Effector CD4-positive, alpha-beta T cell (primary cell): Measurements from ENCODE around the gene FADS6.
A peak's percentile ranks its signal among the peaks of the same experiment; 100 is the strongest.
"Not testable (repeated sequence)": the region's sequence is repeated elsewhere in the genome, so short reads cannot be mapped to it uniquely, and the experiment has no call there.

Source experiments
- DNase-seq: peaks from one replicate; pipeline ENCODE4 v3.0.0-alpha.2; 2020

FADS6 gene

GRCh38 chr17:74883241-74883745 lies 10.1 kb downstream of the FADS6 start:
- DNase-seq = no peak

GRCh38 chr17:74882517-74883240 lies 10.8 kb downstream of the FADS6 start:
- no peak for DNase-seq

GRCh38 chr17:74881073-74881472 lies 12.4 kb downstream of the FADS6 start:
- no peak for DNase-seq

- DNase-seq = no peak
These were observed 14.1 kb downstream of the FADS6 start for GRCh38 chr17:74879308-74879707.

GRCh38 chr17:74878658-74879057 lies 14.8 kb downstream of the FADS6 start:
- DNase-seq = no peak

- no peak for DNase-seq
These were observed 15.6 kb downstream of the FADS6 start for GRCh38 chr17:74877592-74878548.

GRCh38 chr17:74875977-74876593 lies 17.3 kb downstream of the FADS6 start:
- no peak for DNase-seq

GRCh38 chr17:74875155-74875976 lies 18.1 kb downstream of the FADS6 start:
- DNase-seq = no peak

- no peak for DNase-seq
These were observed 18.8 kb downstream of the FADS6 start for GRCh38 chr17:74874615-74875037.

- DNase-seq = no peak
These were observed 19.4 kb downstream of the FADS6 start for GRCh38 chr17:74873874-74874614.

GRCh38 chr17:74873037-74873873 lies 20.2 kb downstream of the FADS6 start:
- DNase-seq = peak; percentile 100

- DNase-seq = no peak
These were observed 21.0 kb downstream of the FADS6 start, which contains the start of gene FDXR for GRCh38 chr17:74872313-74873036. Gene FDXR (minus strand): TSS chr17:74872994. CDS start chr17:74872944, 50 bp downstream.

- no peak for DNase-seq
These were observed 21.9 kb downstream of the FADS6 start for GRCh38 chr17:74871356-74872076.

GRCh38 chr17:74870512-74870911 lies 22.9 kb downstream of the FADS6 start:
- no peak for DNase-seq

- DNase-seq = not testable (repeated sequence)
These were observed 23.4 kb downstream of the FADS6 start for GRCh38 chr17:74870028-74870427.

- no peak for DNase-seq
These were observed 24.6 kb downstream of the FADS6 start for GRCh38 chr17:74868908-74869255.

GRCh38 chr17:74868251-74868907 lies 25.1 kb downstream of the FADS6 start:
- no peak for DNase-seq

- no peak for DNase-seq
These were observed 27.1 kb downstream of the FADS6 start for GRCh38 chr17:74866198-74866835.
